OCI-LY7 (cell line): Measurements from ENCODE around the gene ENOX1. TPM values are rescaled to one million over a fixed set of nuclear protein-coding genes. Genes with fewer than 3 reads are reported as not detected.
"Not testable (repeated sequence)": the region's sequence is repeated elsewhere in the genome, so short reads cannot be mapped to it uniquely, and the experiment has no call there.

Source experiments
- BruUV-seq: library from RNA; stranded (reverse); fragments of 400-500 nt; replicated peaks from 2 replicates; lab custom pipeline; 2021; lab: Mats Ljungman, UMichigan
- CTCF ChIA-PET: fragments of 300-600 bp; sonication (Branson Sonifier 250); formaldehyde crosslinking; loops from one replicate; lab custom pipeline; 2022; ENCODE audit warnings: antibody characterized with exemption; ENCODE audit not compliant: unreplicated experiment; lab: Charles Lee
- POLR2A ChIA-PET: fragments of 300-600 bp; sonication (Branson Sonifier 250); formaldehyde crosslinking; loops from one replicate; lab custom pipeline; 2022; ENCODE audit warnings: antibody characterized with exemption; lab: Charles Lee
- DNase-seq: peaks from one replicate; pipeline ENCODE4 v3.0.0-alpha.2; 2015; ENCODE audit warnings: low spot score
- H2AFZ ChIP-seq: fragments of 200-600 bp; sonication (generic), shearing (Covaris generic); 2 replicates; pipeline ENCODE4 v1.6.1; 2014; ENCODE audit warnings: mild to moderate bottlenecking, antibody characterized with exemption, low read length, moderate library complexity
- H3K27ac ChIP-seq: fragments of 200-600 bp; sonication (generic); 2 replicates; pipeline ENCODE4 v1.5.1; 2014; ENCODE audit warnings: mixed run types, low read depth, mild to moderate bottlenecking, moderate library complexity, low read length, inconsistent platforms; ENCODE audit not compliant: poor library complexity, severe bottlenecking
- H3K36me3 ChIP-seq: fragments of 200-600 bp; sonication (generic); 2 replicates; pipeline ENCODE4 v1.6.1; 2014; ENCODE audit warnings: mild to moderate bottlenecking, antibody characterized with exemption, low read length, moderate library complexity, mixed read lengths; ENCODE audit not compliant: insufficient read depth
- H3K4me1 ChIP-seq: fragments of 200-600 bp; sonication (generic); 2 replicates; pipeline ENCODE4 v1.5.1; 2014; ENCODE audit warnings: mild to moderate bottlenecking, low read length; ENCODE audit not compliant: insufficient read depth, poor library complexity, severe bottlenecking
- H3K4me2 ChIP-seq: fragments of 200-600 bp; sonication (generic); 2 replicates; pipeline ENCODE4 v1.6.1; 2014; ENCODE audit warnings: mild to moderate bottlenecking, low read length
- H3K4me3 ChIP-seq: fragments of 200-600 bp; sonication (generic); 2 replicates; pipeline ENCODE4 v1.5.1; 2014; ENCODE audit warnings: mild to moderate bottlenecking, low read depth, low read length; ENCODE audit not compliant: poor library complexity, severe bottlenecking
- H3K79me2 ChIP-seq: fragments of 200-600 bp; sonication (generic); 2 replicates; pipeline ENCODE4 v1.6.1; 2016; ENCODE audit warnings: low read depth, mild to moderate bottlenecking, low read length, moderate library complexity, mixed read lengths; ENCODE audit not compliant: insufficient read depth
- H3K9me2 ChIP-seq: fragments of 200-600 bp; sonication (generic); 2 replicates; pipeline ENCODE4 v1.6.1; 2016; ENCODE audit warnings: mild to moderate bottlenecking, low read length, mixed read lengths; ENCODE audit not compliant: insufficient read depth
- H3K9me3 ChIP-seq: fragments of 200-600 bp; sonication (generic); 2 replicates; pipeline ENCODE4 v1.6.1; 2014; ENCODE audit warnings: mild to moderate bottlenecking, mixed run types, low read length, mixed read lengths
- H4K20me1 ChIP-seq: fragments of 200-600 bp; sonication (generic); 2 replicates; pipeline ENCODE4 v1.6.1; 2014; ENCODE audit warnings: mild to moderate bottlenecking, antibody characterized with exemption, low read length, moderate library complexity, mixed read lengths; ENCODE audit not compliant: insufficient read depth
- EZH2phosphoT487 ChIP-seq: fragments of 200-600 bp; sonication (generic); IDR thresholded peaks from 2 replicates; pipeline ENCODE4 v1.6.1; 2018; ENCODE audit warnings: low read depth, borderline replicate concordance, mild to moderate bottlenecking, mixed run types, antibody characterized with exemption, low read length, moderate library complexity, mixed read lengths
- intact Hi-C: fragments of 100-400 bp; cut with micrococcal nuclease; formaldehyde crosslinking; loops from one replicate; pipeline ENCODE4 v1.10.0; 2022; ENCODE audit not compliant: unreplicated experiment
- total RNA-seq, 2 experiments: library from RNA; depleted of rRNA in 1 of 2; stranded (reverse); fragments of >200 nt in 1 of 2; shearing (Covaris generic) in 1 of 2; gene quantifications; 2 replicates each; pipeline ENCODE4 v1.2.3, GENCODE V29; 2014 to 2022
- TF ChIP-seq, protein P1 (sequence below): fragments of 200-600 bp; sonication (generic); conservative IDR thresholded peaks from 2 replicates; pipeline ENCODE4 v1.5.1; 2014; ENCODE audit warnings: mild to moderate bottlenecking, antibody characterized with exemption, low read length, moderate library complexity, mixed read lengths

ENOX1 gene
- total RNA-seq, 2 experiments from 2014 or later: 0.03 TPM; not detected in 1

GRCh38 chr13:43416408-43416807, 370.4 kb downstream of the ENOX1 start:
- POLR2A ChIA-PET, H4K20me1 ChIP-seq, intact Hi-C loops, H2AFZ ChIP-seq, H3K79me2 ChIP-seq, DNase-seq, H3K9me3 ChIP-seq, H3K27ac ChIP-seq, CTCF ChIA-PET, H3K36me3 ChIP-seq, H3K9me2 ChIP-seq, BruUV-seq, H3K4me2 ChIP-seq, H3K4me1 ChIP-seq, H3K4me3 ChIP-seq: not testable (repeated sequence)

DNA sequence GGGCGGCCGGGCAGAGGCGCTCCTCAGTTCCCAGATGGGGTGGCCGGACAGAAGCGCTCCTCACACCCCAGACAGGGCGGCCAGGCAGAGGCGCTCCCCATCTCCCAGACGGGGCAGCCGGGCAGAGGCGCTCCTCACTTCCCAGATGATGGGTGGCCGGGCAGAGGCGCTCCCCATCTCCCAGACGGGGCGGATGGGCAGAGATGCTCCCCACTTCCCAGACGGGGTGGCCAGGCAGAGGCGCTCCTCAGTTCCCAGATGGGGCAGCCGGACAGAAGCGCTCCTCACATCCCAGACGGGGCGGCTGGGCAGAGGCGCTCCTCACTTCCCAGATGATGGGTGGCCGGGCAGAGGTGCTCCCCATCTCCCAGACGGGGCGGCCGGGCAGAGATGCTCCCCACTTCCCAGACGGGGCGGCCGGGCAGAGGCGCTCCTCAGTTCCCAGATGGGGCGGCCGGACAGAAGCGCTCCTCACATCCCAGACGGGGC, 370.8 kb downstream of the ENOX1 start:
- H3K4me2 ChIP-seq, POLR2A ChIA-PET, intact Hi-C loops, H3K9me3 ChIP-seq, DNase-seq, H2AFZ ChIP-seq, H4K20me1 ChIP-seq, H3K4me1 ChIP-seq, CTCF ChIA-PET, H3K79me2 ChIP-seq, H3K9me2 ChIP-seq, BruUV-seq, H3K4me3 ChIP-seq, H3K36me3 ChIP-seq, H3K27ac ChIP-seq: not testable (repeated sequence)

DNA sequence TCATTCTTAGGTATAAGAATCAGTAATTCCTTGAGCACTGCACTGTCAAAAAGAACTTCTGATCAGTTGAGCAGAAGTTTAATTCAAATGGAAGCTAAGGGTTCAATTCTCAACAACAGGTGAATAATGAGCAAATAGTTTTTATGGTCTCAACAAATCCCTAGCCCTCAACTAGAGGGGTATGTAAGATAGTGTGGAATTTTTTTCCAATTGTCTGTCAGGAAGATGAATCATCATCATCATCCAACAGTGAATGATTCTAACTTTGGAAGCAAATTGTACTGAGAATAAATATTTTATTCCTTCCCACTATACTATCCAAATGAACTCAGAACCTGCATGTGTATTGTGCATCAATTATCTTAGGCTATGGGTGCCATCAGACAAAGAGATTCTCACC, 372.7 kb downstream of the ENOX1 start:
- Histone ChIP-seq H3K36me3 (no peaks in the 10 kb centered on the region), H3K4me2 (no peak overlapping the region), H2AFZ (no peak overlapping the region), H3K9me3 (no peaks in the 10 kb centered on the region), H3K9me2 (no peaks in the 10 kb centered on the region), H3K27ac (no peak overlapping the region), H4K20me1 (no peaks in the 10 kb centered on the region), H3K4me1 (no peaks in the 10 kb centered on the region), H3K4me3 (no peak overlapping the region), H3K79me2 (no peaks in the 10 kb centered on the region)
- CTCF ChIA-PET: no interaction called here
- POLR2A ChIA-PET: interaction anchor here (0.6 kb wide), 1 partner anchor 22 kb away, joined by 3 read pairs; no protein-coding TSS in a partner anchor
- no peak for DNase-seq
- BruUV-seq: no TSS peak
- TF ChIP-seq, protein P1, sequence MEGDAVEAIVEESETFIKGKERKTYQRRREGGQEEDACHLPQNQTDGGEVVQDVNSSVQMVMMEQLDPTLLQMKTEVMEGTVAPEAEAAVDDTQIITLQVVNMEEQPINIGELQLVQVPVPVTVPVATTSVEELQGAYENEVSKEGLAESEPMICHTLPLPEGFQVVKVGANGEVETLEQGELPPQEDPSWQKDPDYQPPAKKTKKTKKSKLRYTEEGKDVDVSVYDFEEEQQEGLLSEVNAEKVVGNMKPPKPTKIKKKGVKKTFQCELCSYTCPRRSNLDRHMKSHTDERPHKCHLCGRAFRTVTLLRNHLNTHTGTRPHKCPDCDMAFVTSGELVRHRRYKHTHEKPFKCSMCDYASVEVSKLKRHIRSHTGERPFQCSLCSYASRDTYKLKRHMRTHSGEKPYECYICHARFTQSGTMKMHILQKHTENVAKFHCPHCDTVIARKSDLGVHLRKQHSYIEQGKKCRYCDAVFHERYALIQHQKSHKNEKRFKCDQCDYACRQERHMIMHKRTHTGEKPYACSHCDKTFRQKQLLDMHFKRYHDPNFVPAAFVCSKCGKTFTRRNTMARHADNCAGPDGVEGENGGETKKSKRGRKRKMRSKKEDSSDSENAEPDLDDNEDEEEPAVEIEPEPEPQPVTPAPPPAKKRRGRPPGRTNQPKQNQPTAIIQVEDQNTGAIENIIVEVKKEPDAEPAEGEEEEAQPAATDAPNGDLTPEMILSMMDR: no peak
- no peak for TF ChIP-seq EZH2phosphoT487
- intact Hi-C loops: no loop called here

- H2AFZ ChIP-seq: no peak overlapping the region
- no peaks in the 10 kb centered on the region for H3K9me2 ChIP-seq
- no peak overlapping the region for H3K4me2 ChIP-seq
- no peaks in the 10 kb centered on the region for H3K4me1 ChIP-seq
- no peak for DNase-seq
- TF ChIP-seq EZH2phosphoT487: no peak
- TF ChIP-seq, protein P1: no peak
- no TSS peak for BruUV-seq
- CTCF ChIA-PET: no interaction called here
- H3K4me3 ChIP-seq: no peak overlapping the region
- intact Hi-C loops: no loop called here
- H3K79me2 ChIP-seq: no peaks in the 10 kb centered on the region
- no peaks in the 10 kb centered on the region for H4K20me1 ChIP-seq
- no peaks in the 10 kb centered on the region for H3K36me3 ChIP-seq
- POLR2A ChIA-PET: no interaction called here
- H3K27ac ChIP-seq: no peak overlapping the region
- H3K9me3 ChIP-seq: no peaks in the 10 kb centered on the region
These were observed 375.0 kb downstream of the ENOX1 start for GRCh38 chr13:43411741-43412140.
